H1 (cell line): ENCODE data around the gene CFAP58. TPM values are rescaled to one million over a fixed set of nuclear protein-coding genes. Genes with fewer than 3 reads are reported as not detected.

Source experiments
- BCL11A ChIP-seq, 2 experiments: IDR thresholded peaks; one replicate each; pipeline ENCODE4 v1.6.1; 2011; ENCODE audit warnings: low read depth in 2 of 2, low read length in 2 of 2, mild to moderate bottlenecking in 2 of 2
- GABPA ChIP-seq: IDR thresholded peaks from 2 replicates; pipeline ENCODE4 v1.6.1; 2011; ENCODE audit warnings: mild to moderate bottlenecking, low read length, moderate library complexity, borderline replicate concordance; ENCODE audit not compliant: insufficient read depth
- GTF2F1 ChIP-seq: IDR thresholded peaks from 2 replicates; pipeline ENCODE4 v1.6.1; 2012; ENCODE audit warnings: low read depth, low read length, improper control_type of control experiment, borderline replicate concordance
- JUN ChIP-seq: IDR thresholded peaks from 2 replicates; pipeline ENCODE4 v1.6.1; 2011; ENCODE audit warnings: low read depth, mild to moderate bottlenecking, improper control_type of control experiment, low read length
- NRF1 ChIP-seq: IDR thresholded peaks from 2 replicates; pipeline ENCODE4 v1.6.1; 2011; ENCODE audit warnings: mild to moderate bottlenecking, low read depth, low read length, improper control_type of control experiment
- POU5F1 ChIP-seq: IDR thresholded peaks from 2 replicates; pipeline ENCODE4 v1.6.1; 2011; ENCODE audit warnings: low read depth, mild to moderate bottlenecking, low read length, moderate library complexity
- RAD21 ChIP-seq, 2 experiments: IDR thresholded peaks in 1 of 2; conservative IDR thresholded peaks in 1 of 2; 2 replicates each; pipeline ENCODE4 v1.6.1; 2011; ENCODE audit warnings: low read depth in 2 of 2, low read length in 2 of 2, improper control_type of control experiment in 1 of 2, inconsistent platforms in 1 of 2, mild to moderate bottlenecking in 1 of 2, moderate library complexity in 1 of 2
- SP2 ChIP-seq: IDR thresholded peaks from 2 replicates; pipeline ENCODE4 v1.6.1; 2012; ENCODE audit warnings: mild to moderate bottlenecking, low read length, inconsistent platforms
- TBP ChIP-seq: IDR thresholded peaks from 2 replicates; pipeline ENCODE4 v1.6.1; 2011; ENCODE audit warnings: low read depth, low read length, improper control_type of control experiment
- TEAD4 ChIP-seq: IDR thresholded peaks from 2 replicates; pipeline ENCODE4 v1.6.1; 2012; ENCODE audit warnings: low read depth, low read length, inconsistent platforms, mixed read lengths
- polyA plus RNA-seq, 7 experiments: library from polyadenylated mRNA; depleted of rRNA in 3 of 7; stranded (reverse) in 5 of 7; unstranded in 2 of 7; fragments of >200 nt in 5 of 7; fragments of 200-250 nt in 2 of 7; gene quantifications; 1 replicate in 5 of 7; 2 replicates in 1 of 7; 4 replicates in 1 of 7; pipeline versions ENCODE4 v1.2.1 to v1.2.3, GENCODE V29; 2011 to 2013; ENCODE audit warnings: missing spikeins in 2 of 7, mixed read lengths in 2 of 7
- total RNA-seq: library from RNA; stranded (reverse); fragmentation: NEBNext Ultra II Directional; extraction: Animal tissue kit (Norgen Biotek cat#: 25700); gene quantifications from 2 replicates; pipeline ENCODE4 v1.2.1, GENCODE V29; 2021

CFAP58 gene
- total and polyA plus RNA-seq, 2 of the 8 experiments (the other 6 are each of a cell fraction or from before 2014, with no cell fraction given), result 0.32 to 0.71 TPM

DNA sequence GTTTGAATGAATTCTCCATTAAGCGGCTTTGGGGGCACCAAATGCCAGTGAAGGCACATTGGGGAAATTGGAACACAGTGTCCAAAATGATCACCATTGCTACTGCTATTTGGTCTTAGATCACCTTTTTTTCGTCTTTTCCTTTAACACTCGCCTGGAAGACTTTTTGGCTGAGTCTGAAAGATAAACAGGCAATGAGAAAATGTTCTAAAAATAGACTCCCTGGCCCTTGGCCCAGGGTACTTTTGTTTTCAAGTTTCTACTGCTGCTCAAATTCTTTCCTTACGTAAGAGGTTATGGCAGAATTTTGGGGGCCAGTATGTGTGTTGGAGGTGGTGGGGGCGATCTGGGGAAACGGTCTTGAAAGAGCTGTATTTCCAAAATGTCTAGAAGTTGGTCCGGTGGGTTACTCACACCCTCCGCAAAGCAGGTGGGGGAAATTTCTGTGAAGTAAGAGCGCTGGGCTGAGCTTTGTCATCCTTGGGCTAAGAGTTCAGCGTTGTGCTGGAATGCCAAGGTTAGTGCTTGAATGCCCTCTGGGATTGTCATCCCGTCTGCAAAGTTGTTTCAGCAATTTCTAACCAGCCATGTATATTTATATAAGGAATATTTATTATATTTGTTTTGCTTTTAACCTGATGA lies 14.0 kb upstream of the CFAP58 start (continued):
- TF ChIP-seq RAD21 (IDR thresholded peaks at IDR 0.05 in 1 of 2, conservative IDR thresholded peaks at IDR 0.05 in 1 of 2; ENCODE audit: low read depth in 2 of 2, low read length in 2 of 2) (no peak), TEAD4 (no peak), SP2 (no peak), JUN (no peak), TBP (no peak), GABPA (no peak), BCL11A (IDR thresholded peaks at IDR 0.05; ENCODE audit: low read depth in 2 of 2, low read length in 2 of 2) (no peak), NRF1 (no peak), GTF2F1 (no peak), POU5F1 (no peak)
